Fibroblast of pulmonary artery (primary cell): ENCODE results near the gene TARS3.
"Not testable (repeated sequence)": the region's sequence is repeated elsewhere in the genome, so short reads cannot be mapped to it uniquely, and the experiment has no call there.

Experiments used
- DNase-seq: peaks from one replicate; pipeline ENCODE4 v3.0.0-alpha.2; 2010; ENCODE audit warnings: low read depth
- H3K4me3 ChIP-seq: replicated peaks from 2 replicates; pipeline ENCODE4 v1.5.1; 2011; ENCODE audit warnings: low read depth, mild to moderate bottlenecking, control low read depth, low read length, moderate library complexity
- TF ChIP-seq, protein P1 (sequence below): IDR thresholded peaks from 2 replicates; pipeline ENCODE4 v1.5.1; 2011; ENCODE audit warnings: mild to moderate bottlenecking, control low read depth, low read length, inconsistent platforms; ENCODE audit errors: missing control alignments

The TARS3 gene

DNA sequence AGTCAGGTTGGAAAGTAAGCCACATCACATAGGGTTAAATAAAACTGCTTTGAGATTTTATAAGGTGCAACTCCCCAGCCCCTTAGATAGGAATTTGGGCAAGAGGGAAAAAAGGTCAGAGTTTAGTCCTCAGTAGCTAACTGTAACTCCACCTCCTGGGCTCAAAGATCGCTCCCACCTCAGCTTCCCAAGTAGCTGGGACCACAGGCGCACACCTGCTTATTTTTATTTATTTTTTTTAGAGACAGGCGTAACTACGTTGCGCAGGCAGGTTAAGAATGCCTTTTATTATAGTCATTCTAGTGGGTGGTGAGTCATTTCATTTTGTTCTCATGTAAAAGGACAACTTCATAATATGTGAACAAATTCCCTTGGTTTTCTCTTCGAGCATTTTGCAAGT, 86.8 kb downstream of the TARS3 start:
- TF ChIP-seq, protein P1, sequence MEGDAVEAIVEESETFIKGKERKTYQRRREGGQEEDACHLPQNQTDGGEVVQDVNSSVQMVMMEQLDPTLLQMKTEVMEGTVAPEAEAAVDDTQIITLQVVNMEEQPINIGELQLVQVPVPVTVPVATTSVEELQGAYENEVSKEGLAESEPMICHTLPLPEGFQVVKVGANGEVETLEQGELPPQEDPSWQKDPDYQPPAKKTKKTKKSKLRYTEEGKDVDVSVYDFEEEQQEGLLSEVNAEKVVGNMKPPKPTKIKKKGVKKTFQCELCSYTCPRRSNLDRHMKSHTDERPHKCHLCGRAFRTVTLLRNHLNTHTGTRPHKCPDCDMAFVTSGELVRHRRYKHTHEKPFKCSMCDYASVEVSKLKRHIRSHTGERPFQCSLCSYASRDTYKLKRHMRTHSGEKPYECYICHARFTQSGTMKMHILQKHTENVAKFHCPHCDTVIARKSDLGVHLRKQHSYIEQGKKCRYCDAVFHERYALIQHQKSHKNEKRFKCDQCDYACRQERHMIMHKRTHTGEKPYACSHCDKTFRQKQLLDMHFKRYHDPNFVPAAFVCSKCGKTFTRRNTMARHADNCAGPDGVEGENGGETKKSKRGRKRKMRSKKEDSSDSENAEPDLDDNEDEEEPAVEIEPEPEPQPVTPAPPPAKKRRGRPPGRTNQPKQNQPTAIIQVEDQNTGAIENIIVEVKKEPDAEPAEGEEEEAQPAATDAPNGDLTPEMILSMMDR = no peak
- no peak overlapping the region for H3K4me3 ChIP-seq
- peak; percentile 33 for DNase-seq

DNA sequence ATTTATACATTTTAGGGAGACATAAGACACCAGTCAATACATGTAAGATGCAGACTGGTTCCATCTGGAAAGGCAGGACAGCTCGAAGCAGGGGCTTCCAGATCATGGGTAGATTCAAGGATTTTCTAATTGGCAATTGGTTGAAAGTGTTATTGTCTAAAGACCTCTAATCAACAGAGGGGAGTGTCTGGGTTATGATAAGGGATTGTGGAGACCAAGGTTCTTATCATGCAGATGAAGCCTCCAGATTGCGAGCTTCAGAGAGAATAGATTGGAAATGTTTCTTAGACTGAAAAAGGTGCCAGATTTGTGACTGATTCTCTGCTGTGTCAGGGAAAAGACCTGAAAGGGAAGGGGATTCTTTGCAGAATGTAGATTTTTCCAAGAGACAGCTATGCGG, 87.2 kb downstream of the TARS3 start:
- TF ChIP-seq, protein P1 = no peak
- no peak for DNase-seq
- no peak overlapping the region for H3K4me3 ChIP-seq

DNA sequence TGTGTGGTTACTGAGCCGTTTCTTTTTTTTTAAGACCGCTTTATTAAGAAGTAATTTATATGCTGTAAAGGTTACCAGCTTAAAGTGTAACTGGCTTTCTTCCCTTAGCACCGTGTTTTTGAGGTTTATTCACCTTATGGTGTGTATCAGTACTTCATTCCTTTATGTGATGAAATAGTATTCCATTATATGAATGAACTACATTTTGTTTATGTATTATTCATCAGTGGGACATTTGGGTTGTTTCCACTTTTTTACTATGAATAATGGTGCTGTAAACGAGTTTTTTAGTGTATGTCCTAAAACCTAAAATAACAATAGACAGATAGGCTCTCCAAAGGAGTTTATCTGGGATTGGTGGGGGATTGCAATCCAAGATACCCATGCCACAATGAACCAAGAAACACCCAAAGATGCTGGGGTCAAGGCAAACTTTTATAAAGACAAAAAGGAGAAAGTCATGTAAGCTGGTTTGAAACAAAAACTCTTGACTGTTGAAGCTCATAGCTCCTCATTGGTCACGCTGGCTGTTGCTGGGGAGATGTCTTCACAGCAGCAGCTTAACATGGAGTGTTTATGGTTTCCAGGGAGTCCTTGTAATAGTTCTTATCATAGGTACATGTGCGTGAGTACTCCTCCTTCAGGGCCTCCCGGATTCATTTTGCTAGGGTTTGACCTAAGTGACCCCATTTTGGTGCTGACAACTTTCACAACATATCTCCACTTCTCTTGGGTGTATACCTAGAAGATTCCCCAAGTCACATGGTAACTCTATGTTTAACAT, 88.1 kb downstream of the TARS3 start:
- DNase-seq = no peak
- TF ChIP-seq, protein P1 = no peak
- H3K4me3 ChIP-seq = no peak overlapping the region

DNA sequence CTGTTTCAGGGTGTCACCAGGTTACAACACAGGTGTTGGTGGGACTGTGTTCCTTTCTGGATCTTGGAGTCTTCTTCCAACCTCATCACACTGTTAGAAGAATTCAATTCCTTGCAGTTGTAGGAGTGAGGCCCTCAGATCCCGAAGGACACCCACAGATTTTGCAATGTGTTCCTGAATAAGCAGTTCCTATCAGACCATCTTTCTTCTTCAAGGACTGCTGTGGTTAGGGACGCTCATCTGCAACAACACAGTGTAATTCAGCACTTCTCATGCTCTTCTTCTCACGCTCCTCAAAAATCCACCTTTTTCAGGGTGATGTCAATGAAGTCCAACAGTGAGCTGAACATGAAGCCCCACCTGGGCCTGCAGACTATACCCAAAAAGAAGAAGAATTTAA, 90.9 kb downstream of the TARS3 start:
- H3K4me3 ChIP-seq = no peak overlapping the region
- no peak for DNase-seq
- TF ChIP-seq, protein P1 = no peak

DNA sequence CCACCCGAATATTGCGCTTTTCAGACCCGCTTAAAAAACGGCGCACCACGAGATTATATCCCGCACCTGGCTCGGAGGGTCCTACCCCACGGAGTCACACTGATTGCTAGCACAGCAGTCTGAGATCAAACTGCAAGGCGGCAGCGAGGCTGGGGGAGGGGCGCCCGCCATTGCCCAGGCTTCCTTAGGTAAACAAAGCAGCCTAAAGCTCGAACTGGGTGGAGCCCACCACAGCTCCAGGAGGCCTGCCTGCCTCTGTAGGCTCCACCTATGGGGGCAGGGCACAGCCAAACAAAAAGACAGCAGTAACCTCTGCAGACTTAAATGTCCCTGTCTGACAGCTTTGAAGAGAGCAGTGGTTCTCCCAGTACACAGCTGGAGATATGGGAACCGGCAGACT, 97.5 kb downstream of the TARS3 start:
- DNase-seq, H3K4me3 ChIP-seq: not testable (repeated sequence)

DNA sequence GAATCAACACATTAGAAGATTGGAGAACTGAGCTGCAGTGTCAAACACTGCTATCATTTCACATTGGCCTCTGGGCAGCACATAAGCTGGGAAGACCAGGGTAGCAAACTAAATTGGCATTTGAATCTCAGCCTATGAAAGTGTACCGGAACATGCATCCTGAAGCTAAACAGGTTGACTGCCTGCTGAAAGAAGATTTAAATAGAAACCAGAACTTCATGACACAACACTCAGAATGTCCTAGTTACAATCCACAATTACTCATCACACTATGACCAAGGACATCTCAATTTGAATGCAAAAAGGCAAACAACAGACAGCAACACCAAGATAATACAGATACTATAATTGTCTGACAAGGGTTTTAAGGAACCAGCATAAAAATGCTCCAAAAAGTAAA, 98.3 kb downstream of the TARS3 start:
- no peak for DNase-seq
- TF ChIP-seq, protein P1 = no peak
- no peak overlapping the region for H3K4me3 ChIP-seq

DNA sequence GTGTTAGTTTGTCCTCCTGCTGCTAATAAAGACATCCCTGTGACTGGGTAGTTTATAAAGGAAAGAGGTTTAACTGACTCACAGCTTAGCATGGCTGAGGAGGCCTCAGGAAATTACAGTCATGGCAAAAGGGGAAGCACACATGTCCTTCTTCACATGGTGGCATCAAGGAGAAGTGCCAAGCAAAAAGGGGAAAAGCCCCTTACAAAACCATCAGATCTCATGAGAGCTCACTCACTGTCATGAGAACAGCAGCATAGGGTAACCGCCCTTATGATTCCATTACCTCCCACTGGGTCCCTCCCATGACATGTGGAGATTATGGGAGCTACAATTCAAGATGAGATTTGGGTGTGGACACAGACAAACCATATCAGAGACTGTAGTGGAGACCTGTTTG, 99.1 kb downstream of the TARS3 start:
- TF ChIP-seq, protein P1 = no peak
- no peak overlapping the region for H3K4me3 ChIP-seq
- no peak for DNase-seq
